Neural cell (in vitro differentiated cells): ENCODE data around the gene KLF13. TPM values are rescaled to one million over a fixed set of nuclear protein-coding genes. Genes with fewer than 3 reads are reported as not detected.

Experiments
- H2AFZ ChIP-seq: fragments of 200-600, 300-800 bp; sonication (generic), shearing (Covaris generic); 2 replicates; pipeline ENCODE4 v1.6.0; 2014; ENCODE audit warnings: low read depth, mild to moderate bottlenecking, antibody characterized with exemption, low read length, moderate library complexity
- H3F3A ChIP-seq: fragments of 200-600 bp; shearing (Covaris generic); 2 replicates; pipeline ENCODE4 v1.6.1; 2016; ENCODE audit warnings: mild to moderate bottlenecking, moderate library complexity, mixed read lengths, antibody characterized with exemption, low read length; ENCODE audit not compliant: insufficient read depth, poor library complexity, severe bottlenecking
- H3K27ac ChIP-seq: fragments of 200-600, 300-800 bp; sonication (generic), shearing (Covaris generic); 2 replicates; pipeline ENCODE4 v1.5.1; 2014; ENCODE audit warnings: mild to moderate bottlenecking, low read length, moderate library complexity
- H3K27me3 ChIP-seq: fragments of 300-800, 200-600 bp; sonication (generic), shearing (Covaris generic); 2 replicates; pipeline ENCODE4 v1.6.0; 2014; ENCODE audit warnings: mild to moderate bottlenecking, low read depth, low read length, moderate library complexity; ENCODE audit not compliant: insufficient read depth
- H3K36me3 ChIP-seq: fragments of 300-800, 200-600 bp; sonication (generic), shearing (Covaris generic); 2 replicates; pipeline ENCODE4 v1.5.1; 2014; ENCODE audit warnings: mild to moderate bottlenecking, antibody characterized with exemption, low read length, moderate library complexity; ENCODE audit not compliant: insufficient read depth
- H3K4me2 ChIP-seq: fragments of 300-800, 200-600 bp; sonication (generic), shearing (Covaris generic); 2 replicates; pipeline ENCODE4 v1.6.0; 2014; ENCODE audit warnings: mild to moderate bottlenecking, low read length
- H3K4me3 ChIP-seq: fragments of 300-800, 200-600 bp; sonication (generic), shearing (Covaris generic); 2 replicates; pipeline ENCODE4 v1.5.1; 2014; ENCODE audit warnings: mild to moderate bottlenecking, low read length, moderate library complexity
- H3K79me2 ChIP-seq: fragments of 200-600 bp; shearing (Covaris generic); replicated peaks from 2 replicates; pipeline ENCODE4 v1.6.0; 2014; ENCODE audit warnings: mild to moderate bottlenecking, low read length, moderate library complexity; ENCODE audit not compliant: insufficient read depth
- H3K9ac ChIP-seq: fragments of 300-800, 200-600 bp; sonication (generic), shearing (Covaris generic); 2 replicates; pipeline ENCODE4 v1.6.1; 2016; ENCODE audit warnings: mild to moderate bottlenecking, low read length, mixed read lengths
- H3K9me2 ChIP-seq: fragments of 200-600 bp; shearing (Covaris generic); 2 replicates; pipeline ENCODE4 v1.6.1; 2016; ENCODE audit warnings: mild to moderate bottlenecking, low read length, mixed read lengths; ENCODE audit not compliant: insufficient read depth
- H3K9me3 ChIP-seq: fragments of 200-600, 300-800 bp; sonication (generic), shearing (Covaris generic); 2 replicates; pipeline ENCODE4 v1.6.1; 2016; ENCODE audit warnings: mild to moderate bottlenecking, mixed run types, low read length, moderate library complexity, mixed read lengths
- H4K20me1 ChIP-seq: fragments of 200-600 bp; shearing (Covaris generic); 2 replicates; pipeline ENCODE4 v1.6.1; 2016; ENCODE audit warnings: mild to moderate bottlenecking, mixed run types; ENCODE audit not compliant: insufficient read depth
- CTCF ChIP-seq: fragments of 450-650 bp; IDR thresholded peaks from 2 replicates; pipeline ENCODE4 v1.5.1; 2014; ENCODE audit warnings: antibody characterized with exemption, mild to moderate bottlenecking, moderate library complexity; ENCODE audit not compliant: poor library complexity, severe bottlenecking
- EP300 ChIP-seq: fragments of 450-650 bp; conservative IDR thresholded peaks from 2 replicates; pipeline ENCODE4 v1.6.1; 2014; ENCODE audit warnings: antibody characterized with exemption, mild to moderate bottlenecking, moderate library complexity; ENCODE audit not compliant: poor library complexity, severe bottlenecking
- EZH2 ChIP-seq: fragments of 200-600, 300-800 bp; shearing (Covaris generic), sonication (generic); IDR thresholded peaks from 2 replicates; pipeline ENCODE4 v1.6.1; 2014; ENCODE audit warnings: antibody characterized with exemption, low read length, borderline replicate concordance, mild to moderate bottlenecking; ENCODE audit not compliant: insufficient read depth, poor library complexity, severe bottlenecking
- MXI1 ChIP-seq: fragments of 450-650 bp; conservative IDR thresholded peaks from 2 replicates; pipeline ENCODE4 v1.6.1; 2014; ENCODE audit warnings: antibody characterized with exemption, mild to moderate bottlenecking; ENCODE audit not compliant: poor library complexity, severe bottlenecking
- POLR2AphosphoS5 ChIP-seq: IDR thresholded peaks from 2 replicates; pipeline ENCODE4 v1.6.1; 2012
- RAD21 ChIP-seq: fragments of 450-650 bp; conservative IDR thresholded peaks from 2 replicates; pipeline ENCODE4 v1.6.1; 2014; ENCODE audit warnings: antibody characterized with exemption, mild to moderate bottlenecking, moderate library complexity
- REST ChIP-seq: IDR thresholded peaks from 2 replicates; pipeline ENCODE4 v1.6.1; 2012; ENCODE audit warnings: borderline replicate concordance
- SMC3 ChIP-seq: fragments of 450-650 bp; conservative IDR thresholded peaks from 2 replicates; pipeline ENCODE4 v1.6.1; 2014; ENCODE audit warnings: antibody characterized with exemption, mild to moderate bottlenecking, moderate library complexity; ENCODE audit not compliant: poor library complexity
- TAF1 ChIP-seq: IDR thresholded peaks from 2 replicates; pipeline ENCODE4 v1.6.1; 2012; ENCODE audit warnings: low read depth
- polyA plus RNA-seq: library from polyadenylated mRNA; depleted of rRNA; stranded (reverse); fragments of >200 nt; gene quantifications from 2 replicates; pipeline ENCODE4 v1.2.3, GENCODE V29; 2014

Gene KLF13
- polyA plus RNA-seq, 1 donor from 2014 or later: 17.0 TPM

DNA sequence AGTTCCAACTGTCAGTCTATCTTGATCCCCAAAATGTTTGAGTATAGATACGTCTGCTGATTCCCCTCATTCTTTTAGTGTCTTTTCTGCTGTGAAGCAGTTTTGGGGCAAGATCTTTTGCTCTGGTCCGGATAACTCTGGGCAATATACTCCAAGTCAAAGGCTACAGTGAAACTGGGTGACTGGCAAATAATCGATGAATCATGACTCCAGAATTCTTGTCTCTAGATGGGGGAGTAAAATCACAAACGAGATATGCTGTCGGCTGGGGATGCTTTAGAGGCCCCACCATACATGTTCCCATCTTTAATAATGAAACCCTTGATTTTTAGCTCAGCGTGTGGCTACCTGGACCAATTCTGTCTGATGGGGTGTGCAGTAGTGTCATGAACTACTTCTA, 76.5 kb downstream of the KLF13 start:
- H3K9me2 ChIP-seq: no peaks in the 10 kb centered on the region

DNA sequence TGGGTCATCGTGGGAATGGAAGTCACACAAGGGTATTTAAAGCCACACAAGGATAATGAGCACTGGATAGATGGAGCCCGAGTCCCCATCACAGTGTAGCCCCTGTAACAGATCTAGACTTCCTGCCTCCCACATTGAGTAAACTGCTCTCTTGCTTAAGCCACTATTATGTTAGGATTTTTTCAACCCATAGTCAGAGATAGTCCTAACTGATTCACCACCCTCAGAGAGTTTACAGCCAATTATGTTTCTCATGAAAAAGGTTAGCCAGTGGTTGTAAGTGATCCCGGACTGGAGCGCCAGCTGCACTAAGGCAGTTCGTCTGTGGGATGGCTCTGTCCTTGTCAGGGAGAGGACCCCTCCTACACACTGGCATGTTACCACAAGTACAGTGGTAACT, 77.0 kb downstream of the KLF13 start:
- H3K9ac ChIP-seq: no peak overlapping the region
- H3K9me2 ChIP-seq: no peaks in the 10 kb centered on the region
- H3K4me2 ChIP-seq: no peak overlapping the region
- TF ChIP-seq EP300 (no peak), EZH2 (no peak), RAD21 (no peak), CTCF (no peak), SMC3 (no peak), TAF1 (no peak)

More for the DNA sequence above, 76.5 kb downstream of the KLF13 start:
- H3K36me3 ChIP-seq: no peaks in the 10 kb centered on the region
- no peak overlapping the region for H3K4me2 ChIP-seq
- no peak overlapping the region for H3K4me3 ChIP-seq
- H3K79me2 ChIP-seq: no peaks in the 10 kb centered on the region
- H4K20me1 ChIP-seq: no peaks in the 10 kb centered on the region
- no peak overlapping the region for H3K27ac ChIP-seq
- H3F3A ChIP-seq: no peaks in the 10 kb centered on the region
- TF ChIP-seq RAD21: no peak
- TF ChIP-seq CTCF: no peak
- no peak for TF ChIP-seq POLR2AphosphoS5
- no peak for TF ChIP-seq EP300
- TF ChIP-seq MXI1: no peak
- no peak for TF ChIP-seq EZH2
- TF ChIP-seq REST: no peak
- TF ChIP-seq TAF1: no peak
- no peak for TF ChIP-seq SMC3
- H3K9ac ChIP-seq: no peak overlapping the region
- no peaks in the 10 kb centered on the region for H3K27me3 ChIP-seq
- H3K9me3 ChIP-seq: no peaks in the 10 kb centered on the region
- no peak overlapping the region for H2AFZ ChIP-seq

More for the DNA sequence above, 77.0 kb downstream of the KLF13 start:
- H3K27me3 ChIP-seq: no peaks in the 10 kb centered on the region
- no peak overlapping the region for H3K27ac ChIP-seq
- H3F3A ChIP-seq: no peaks in the 10 kb centered on the region
- H4K20me1 ChIP-seq: no peaks in the 10 kb centered on the region
- H3K36me3 ChIP-seq: no peaks in the 10 kb centered on the region
- H3K79me2 ChIP-seq: no peaks in the 10 kb centered on the region
- H3K9me3 ChIP-seq: peaks cover under 1% of the 10 kb centered on the region
- H3K4me3 ChIP-seq: no peak overlapping the region
- H2AFZ ChIP-seq: no peak overlapping the region
